GM12801 (cell line): Measurements from ENCODE around the gene TRAF3IP1.

ENCODE experiments used
- TF ChIP-seq, protein P1 (sequence below): IDR thresholded peaks from one replicate; pipeline ENCODE4 v1.5.1; 2011; ENCODE audit warnings: control low read depth; ENCODE audit not compliant: insufficient read length; ENCODE audit errors: extremely low read depth

Gene TRAF3IP1

DNA sequence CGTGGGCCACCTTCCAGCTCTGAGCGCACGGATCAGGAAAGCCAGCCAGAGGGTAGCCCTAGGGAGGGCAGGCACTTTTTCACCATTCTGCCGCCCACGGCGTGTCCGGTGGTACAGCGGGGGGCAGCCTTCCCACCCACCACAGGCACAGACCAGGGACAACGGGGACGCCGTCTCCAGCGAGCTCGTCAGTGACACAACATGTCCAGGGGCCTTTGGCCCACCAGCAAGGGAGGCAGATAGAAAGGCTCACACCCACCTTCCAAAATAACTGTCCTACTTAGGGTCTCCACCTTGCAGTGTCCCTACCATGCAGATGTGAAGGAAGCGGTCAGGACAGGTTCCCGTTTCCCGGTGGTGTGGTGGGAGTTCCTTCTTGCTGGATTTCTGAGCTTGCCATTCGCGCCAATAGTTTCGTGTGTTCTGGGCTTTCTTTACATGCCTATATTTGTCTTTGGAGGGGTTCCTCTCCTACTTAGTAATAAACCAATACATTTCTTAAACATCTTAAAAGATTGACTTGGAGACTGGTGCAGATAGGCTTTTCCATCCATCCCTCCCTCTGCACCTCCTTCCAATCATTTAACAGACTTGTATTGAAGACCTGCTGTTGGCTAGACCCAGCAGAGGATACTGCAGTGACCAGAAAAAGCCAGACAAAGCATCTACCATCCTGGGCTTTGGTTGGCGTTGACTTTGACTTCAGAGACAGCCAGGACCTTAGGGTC lies 107.3 kb downstream of the TRAF3IP1 start:
- TF ChIP-seq, protein P1, sequence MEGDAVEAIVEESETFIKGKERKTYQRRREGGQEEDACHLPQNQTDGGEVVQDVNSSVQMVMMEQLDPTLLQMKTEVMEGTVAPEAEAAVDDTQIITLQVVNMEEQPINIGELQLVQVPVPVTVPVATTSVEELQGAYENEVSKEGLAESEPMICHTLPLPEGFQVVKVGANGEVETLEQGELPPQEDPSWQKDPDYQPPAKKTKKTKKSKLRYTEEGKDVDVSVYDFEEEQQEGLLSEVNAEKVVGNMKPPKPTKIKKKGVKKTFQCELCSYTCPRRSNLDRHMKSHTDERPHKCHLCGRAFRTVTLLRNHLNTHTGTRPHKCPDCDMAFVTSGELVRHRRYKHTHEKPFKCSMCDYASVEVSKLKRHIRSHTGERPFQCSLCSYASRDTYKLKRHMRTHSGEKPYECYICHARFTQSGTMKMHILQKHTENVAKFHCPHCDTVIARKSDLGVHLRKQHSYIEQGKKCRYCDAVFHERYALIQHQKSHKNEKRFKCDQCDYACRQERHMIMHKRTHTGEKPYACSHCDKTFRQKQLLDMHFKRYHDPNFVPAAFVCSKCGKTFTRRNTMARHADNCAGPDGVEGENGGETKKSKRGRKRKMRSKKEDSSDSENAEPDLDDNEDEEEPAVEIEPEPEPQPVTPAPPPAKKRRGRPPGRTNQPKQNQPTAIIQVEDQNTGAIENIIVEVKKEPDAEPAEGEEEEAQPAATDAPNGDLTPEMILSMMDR = no peak

DNA sequence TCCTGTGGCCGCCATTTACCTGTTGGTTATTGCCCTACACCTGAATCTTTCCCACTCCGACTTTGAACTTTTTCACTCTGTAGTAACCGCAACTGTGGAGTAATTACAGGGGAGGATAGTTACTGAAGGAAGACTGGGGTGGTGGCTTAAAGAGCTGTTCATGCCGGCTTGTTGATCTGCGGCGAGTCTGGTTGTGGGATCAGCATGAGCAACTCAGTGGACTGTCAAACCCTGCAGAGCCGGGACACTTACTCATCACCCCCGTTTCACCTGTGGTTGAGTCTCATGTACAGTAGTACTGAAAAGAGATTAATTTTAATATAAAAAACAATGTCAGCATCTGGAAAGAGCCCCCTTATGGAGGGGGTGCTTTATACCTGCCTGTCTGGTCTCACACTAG lies 108.5 kb downstream of the TRAF3IP1 start:
- TF ChIP-seq, protein P1 = no peak

DNA sequence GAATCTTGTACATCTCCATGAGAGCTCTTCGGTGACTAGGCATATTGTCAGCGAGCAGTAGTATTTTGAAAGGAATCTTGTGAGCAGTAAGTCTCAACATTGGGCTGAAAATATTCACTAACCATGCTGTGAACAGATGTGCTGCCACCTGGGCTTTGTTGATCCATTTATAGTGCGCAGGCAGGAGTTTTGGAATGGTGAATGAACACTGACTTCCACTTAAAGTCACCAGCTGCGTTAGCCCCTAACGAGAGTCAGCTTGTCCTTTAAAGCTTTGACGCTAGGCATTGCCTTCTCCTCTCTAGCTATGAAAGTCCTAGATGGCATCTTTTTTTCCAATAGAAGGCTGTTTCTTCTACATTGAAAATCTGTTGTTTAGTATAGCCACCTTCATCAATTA lies 110.5 kb downstream of the TRAF3IP1 start:
- TF ChIP-seq, protein P1 = no peak

DNA sequence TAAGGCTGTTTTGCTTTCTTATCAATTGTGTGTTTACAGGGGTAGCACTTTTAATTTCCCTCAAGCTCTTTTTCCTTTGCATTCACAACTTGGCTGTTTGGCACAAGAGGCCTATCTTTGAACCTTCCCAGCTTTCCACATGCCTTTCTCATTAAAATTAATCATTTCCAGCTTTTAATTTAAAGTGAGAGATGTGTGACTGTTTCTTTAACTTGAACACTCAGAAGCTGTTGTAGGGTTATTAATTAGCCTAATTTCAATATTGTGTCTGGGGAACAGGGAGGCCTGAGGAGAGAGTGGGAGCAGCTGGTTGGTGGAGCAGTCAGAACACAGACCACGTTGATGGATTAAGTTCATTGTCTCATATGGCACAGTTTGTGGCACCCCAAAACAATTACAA lies 111.1 kb downstream of the TRAF3IP1 start:
- TF ChIP-seq, protein P1 = no peak

DNA sequence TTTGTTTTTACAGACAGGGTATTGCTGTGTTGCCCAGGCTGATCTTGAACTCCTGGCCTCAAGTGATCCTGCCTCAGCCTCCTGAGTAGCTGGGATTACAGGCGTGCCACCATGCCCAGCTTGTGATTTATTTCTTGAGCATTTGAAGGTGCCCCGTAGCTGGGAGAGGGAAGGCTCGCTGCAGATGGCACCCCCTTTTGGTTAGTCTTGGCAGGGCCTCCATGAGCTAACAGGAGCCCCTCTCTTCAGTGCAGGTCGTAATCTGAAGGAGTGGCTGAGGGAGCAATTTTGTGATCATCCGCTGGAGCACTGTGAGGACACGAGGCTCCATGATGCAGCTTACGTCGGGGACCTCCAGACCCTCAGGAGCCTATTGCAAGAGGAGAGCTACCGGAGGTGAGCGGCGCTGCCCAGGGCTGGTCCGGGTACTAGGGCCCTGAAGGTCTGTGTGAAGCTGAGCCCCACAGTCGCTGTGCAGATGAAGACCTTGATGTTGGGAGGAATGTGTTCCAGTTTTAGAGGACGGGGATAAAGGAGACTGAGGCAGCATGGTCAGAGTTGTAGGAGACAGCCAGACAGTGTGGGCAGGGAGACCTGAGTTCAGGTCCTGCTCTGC lies 113.1 kb downstream of the TRAF3IP1 start:
- TF ChIP-seq, protein P1 = no peak

DNA sequence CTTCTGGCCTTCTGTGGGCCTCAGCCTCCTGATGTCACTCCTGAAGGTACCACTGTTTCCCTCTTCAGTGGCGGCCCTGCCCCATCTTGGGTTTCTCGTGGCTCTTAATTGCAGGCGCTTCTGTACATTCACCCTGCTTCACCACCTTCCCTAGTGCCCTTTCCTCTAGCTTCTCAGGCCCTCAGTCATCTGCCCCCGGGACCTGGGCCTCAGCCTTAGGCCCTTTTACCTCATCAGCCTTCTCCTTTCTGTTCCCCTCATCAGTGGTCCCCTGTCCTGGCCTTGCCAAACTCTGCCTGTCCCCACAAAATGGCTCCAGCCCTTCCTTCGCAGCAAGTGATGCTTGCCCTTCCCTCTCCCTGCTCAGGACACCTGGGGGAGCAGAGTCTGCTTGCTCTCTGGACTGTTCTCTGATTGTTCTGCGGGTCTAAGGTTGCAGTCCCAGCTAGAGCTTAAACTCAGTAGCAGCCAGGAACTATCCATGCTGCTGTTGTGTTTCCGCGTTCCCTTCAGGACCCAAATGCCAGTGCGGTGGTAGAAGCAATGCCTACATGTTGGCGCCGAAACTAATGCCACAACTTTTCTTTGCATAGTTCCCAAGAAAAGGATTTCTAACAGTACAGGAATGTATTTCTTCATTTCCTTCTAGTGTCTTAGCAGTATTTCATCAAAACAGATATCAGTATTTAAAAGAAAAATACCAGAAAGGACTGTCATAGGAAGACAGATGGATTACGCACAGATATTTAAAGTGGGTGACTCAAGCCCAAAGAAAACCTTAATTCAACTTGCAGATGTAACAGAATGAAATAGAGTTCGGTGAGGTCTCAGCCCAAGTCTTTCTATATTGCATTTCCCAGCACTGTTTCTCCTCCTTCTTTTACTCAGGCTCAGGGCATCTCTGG lies 113.9 kb downstream of the TRAF3IP1 start:
- TF ChIP-seq, protein P1 = no peak

DNA sequence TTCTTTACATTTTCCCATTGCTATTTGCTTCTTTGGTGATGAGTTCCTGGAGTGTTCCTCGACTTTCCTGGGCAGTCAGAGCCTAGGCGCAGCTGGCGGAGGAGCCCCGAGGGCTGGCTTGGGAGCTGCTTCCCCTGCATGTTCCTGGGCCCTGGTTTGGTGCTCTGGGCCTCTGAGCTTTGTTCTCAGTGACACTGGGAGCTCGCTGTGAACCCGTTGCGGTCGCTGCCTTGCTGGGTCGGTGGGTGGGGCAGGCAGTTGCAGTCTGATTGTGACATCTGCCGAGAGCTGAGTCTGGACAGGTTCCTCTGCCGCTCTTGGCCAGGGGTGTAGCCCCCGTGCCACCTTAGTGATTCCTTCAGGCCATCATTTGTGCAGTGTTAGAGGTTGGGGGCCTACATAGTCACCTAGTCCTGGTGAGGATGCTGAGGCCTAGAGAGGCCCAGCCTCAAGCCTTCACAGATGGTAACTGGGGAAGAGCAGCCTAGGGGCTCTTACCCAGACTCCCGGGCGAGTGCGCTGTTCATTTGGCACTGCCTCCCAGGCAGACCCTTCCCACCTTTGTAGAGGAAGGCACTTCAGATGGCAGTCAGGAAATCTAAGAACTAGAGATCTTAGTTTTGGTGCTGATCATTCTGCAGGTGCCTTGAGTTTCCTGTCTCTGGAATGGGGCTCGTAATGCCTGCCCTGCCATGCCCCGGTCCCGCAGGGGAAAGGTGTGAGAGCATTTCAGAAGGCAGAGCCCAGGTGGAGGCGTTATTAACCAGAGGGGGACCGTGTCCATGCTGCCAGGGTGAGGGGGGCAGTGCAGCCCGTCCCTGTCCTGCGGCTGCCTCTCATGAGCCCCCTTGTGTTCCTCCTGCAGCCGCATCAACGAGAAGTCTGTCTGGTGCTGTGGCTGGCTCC lies 114.8 kb downstream of the TRAF3IP1 start:
- TF ChIP-seq, protein P1 = no peak
